Right lobe of liver (tissue), 6 donors: ENCODE measurements around the gene SUPT6H. TPM values are rescaled to one million over a fixed set of nuclear protein-coding genes. Genes with fewer than 3 reads are reported as not detected.

Source experiments
- ATAC-seq, 4 donors: fragments of 200-7000 bp; cut with Tn5 transposase; one replicate each; pipeline ENCODE4 v1.9.1; 2020; ENCODE audit warnings: mild to moderate bottlenecking in 4 of 4, moderate library complexity in 4 of 4
- DNase-seq, 3 donors: peaks; one replicate each; pipeline ENCODE4 v3.0.0-alpha.2; 2020
- H3K27ac ChIP-seq, 3 donors: fragments of 200-600 bp; one replicate each; pipeline ENCODE4 v1.8.0; 2022
- H3K27me3 ChIP-seq, 2 donors: fragments of 200-600 bp; one replicate each; pipeline ENCODE4 v1.8.0; 2022
- H3K36me3 ChIP-seq, 4 donors: fragments of 200-600 bp; sonication (generic) in 1 of 4; one replicate each; pipeline versions ENCODE4 v1.5.1 to v1.8.0; 2017 to 2022; ENCODE audit warnings: control low read depth in 1 of 4
- H3K4me1 ChIP-seq, 4 donors: fragments of 200-600 bp; sonication (generic) in 1 of 4; one replicate each; pipeline versions ENCODE4 v1.5.1 to v1.8.0; 2017 to 2022; ENCODE audit warnings: control low read depth in 1 of 4
- H3K4me3 ChIP-seq, 3 donors: fragments of 200-600 bp; one replicate each; pipeline ENCODE4 v1.8.0; 2022
- H3K9me3 ChIP-seq, 4 donors: fragments of 200-600 bp; sonication (generic) in 1 of 4; one replicate each; pipeline versions ENCODE4 v1.5.1 to v1.8.0; 2017 to 2022; ENCODE audit warnings: control low read depth in 1 of 4
- POLR2A ChIP-seq: fragments of 450-650 bp; IDR thresholded peaks from one replicate; pipeline ENCODE4 v1.6.1; 2017; ENCODE audit warnings: antibody characterized with exemption, mild to moderate bottlenecking
- WGBS: methylation state at CpG from one replicate; pipeline ENCODE4 v1.1.6; 2018; ENCODE audit warnings: low coverage, low lambda C conversion rate; ENCODE audit not compliant: insufficient coverage; ENCODE audit errors: missing lambda C conversion rate; 5-methylcytosine and 5-hydroxymethylcytosine counted together
- intact Hi-C, 2 donors: fragments of 100-400 bp; cut with DNase I; formaldehyde crosslinking; loops; one replicate each; pipeline versions ENCODE4 v1.11.2 to v1.14.1; 2022
- total RNA-seq, 6 experiments: library from RNA; depleted of rRNA in 2 of 6; stranded (reverse); fragments of >200 nt in 2 of 6; fragmentation: NEBNext Ultra II Directional in 3 of 6; extraction: Animal tissue kit (Norgen Biotek cat#: 25700) in 3 of 6; gene quantifications; one replicate each; pipeline versions ENCODE4 v1.1.0 to v1.2.4, GENCODE V29; 2016 to 2023
- TF ChIP-seq, protein P1 (sequence below), 4 donors: fragments of 200-600 bp in 3 of 4; fragments of 450-650 bp in 1 of 4; IDR thresholded peaks; one replicate each; pipeline versions ENCODE4 v1.5.1 to v1.8.0; 2016 to 2022; ENCODE audit warnings: antibody characterized with exemption in 4 of 4, mild to moderate bottlenecking in 2 of 4
- donor health status: DM: no; HTN: yes; CAD: no.
- donor health status: DM: no; HTN: no; CAD: no.
- donor health status: DM: no; HTN: no; CAD: no.
- donor health status: DM: no; HTN: yes; CAD: no.
- donor health status: DM: no; HTN: yes; CAD: no.

SUPT6H gene
- total RNA-seq, 6 experiments from 2014 or later: 28.8 to 38.0 (median 34.0) TPM

GRCh38 chr17:28712032-28712704 lies 50.2 kb downstream of the SUPT6H start:
- TF ChIP-seq, protein P1, sequence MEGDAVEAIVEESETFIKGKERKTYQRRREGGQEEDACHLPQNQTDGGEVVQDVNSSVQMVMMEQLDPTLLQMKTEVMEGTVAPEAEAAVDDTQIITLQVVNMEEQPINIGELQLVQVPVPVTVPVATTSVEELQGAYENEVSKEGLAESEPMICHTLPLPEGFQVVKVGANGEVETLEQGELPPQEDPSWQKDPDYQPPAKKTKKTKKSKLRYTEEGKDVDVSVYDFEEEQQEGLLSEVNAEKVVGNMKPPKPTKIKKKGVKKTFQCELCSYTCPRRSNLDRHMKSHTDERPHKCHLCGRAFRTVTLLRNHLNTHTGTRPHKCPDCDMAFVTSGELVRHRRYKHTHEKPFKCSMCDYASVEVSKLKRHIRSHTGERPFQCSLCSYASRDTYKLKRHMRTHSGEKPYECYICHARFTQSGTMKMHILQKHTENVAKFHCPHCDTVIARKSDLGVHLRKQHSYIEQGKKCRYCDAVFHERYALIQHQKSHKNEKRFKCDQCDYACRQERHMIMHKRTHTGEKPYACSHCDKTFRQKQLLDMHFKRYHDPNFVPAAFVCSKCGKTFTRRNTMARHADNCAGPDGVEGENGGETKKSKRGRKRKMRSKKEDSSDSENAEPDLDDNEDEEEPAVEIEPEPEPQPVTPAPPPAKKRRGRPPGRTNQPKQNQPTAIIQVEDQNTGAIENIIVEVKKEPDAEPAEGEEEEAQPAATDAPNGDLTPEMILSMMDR (IDR thresholded peaks at IDR 0.05): no peak
- no peak for TF ChIP-seq POLR2A
- ATAC-seq (peak in 3 of 4 donors; percentile 6 to 13 (median 9)), DNase-seq (peak in 2 of 3 donors; percentile 62 to 70)
- Histone ChIP-seq H3K9me3 (no peaks in the 10 kb centered on the region), H3K4me3 (peak overlapping the region; percentile 62 to 77 (median 64)), H3K27ac (peak overlapping the region in 2 of 3 donors; percentile 53 to 85), H3K4me1 (peaks cover 0 to 10% (median 2%) of the 10 kb centered on the region in 4 donors), H3K27me3 (no peaks in the 10 kb centered on the region), H3K36me3 (no peaks in the 10 kb centered on the region)
- intact Hi-C loops: no loop called here
- 49% methylated on average over 22 of the region's 34 CpGs for WGBS

GRCh38 chr17:28712705-28713415 lies 50.9 kb downstream of the SUPT6H start:
- DNase-seq (no peak), ATAC-seq (no peak)
- 73% methylated on average over 4 of the region's 7 CpGs for WGBS
- intact Hi-C loops: no loop called here
- Histone ChIP-seq H3K36me3 (no peaks in the 10 kb centered on the region), H3K4me3 (no peak overlapping the region), H3K27ac (no peak overlapping the region), H3K27me3 (no peaks in the 10 kb centered on the region), H3K9me3 (no peaks in the 10 kb centered on the region), H3K4me1 (peaks cover 0 to 10% (median 2%) of the 10 kb centered on the region in 4 donors)
- TF ChIP-seq POLR2A: no peak
- TF ChIP-seq, protein P1 (IDR thresholded peaks at IDR 0.05): no peak

DNA sequence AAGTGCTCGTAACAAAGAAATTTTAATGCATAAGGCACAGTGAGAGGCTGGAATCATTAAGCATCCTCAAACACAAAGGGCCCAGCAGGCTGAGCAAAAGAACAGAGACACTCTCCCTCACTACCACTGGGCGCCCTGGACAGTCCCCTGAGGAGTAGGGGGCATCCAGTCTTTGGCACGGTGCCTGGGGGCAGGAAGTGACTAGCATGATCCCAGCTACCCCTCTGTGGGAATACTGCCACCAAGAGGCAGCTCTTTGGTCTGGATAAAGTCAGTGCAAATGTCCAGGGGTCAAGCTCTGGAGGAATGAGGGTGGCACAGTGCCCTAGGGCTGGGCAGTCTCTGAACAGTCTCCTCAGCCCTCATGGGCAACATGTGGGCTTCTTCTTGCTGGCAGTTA lies 52.3 kb downstream of the SUPT6H start:
- DNase-seq (no peak), ATAC-seq (no peak)
- Histone ChIP-seq H3K27me3 (no peaks in the 10 kb centered on the region), H3K4me1 (peaks cover 0 to 10% (median 5%) of the 10 kb centered on the region in 4 donors), H3K4me3 (no peak overlapping the region), H3K27ac (no peak overlapping the region), H3K9me3 (no peaks in the 10 kb centered on the region), H3K36me3 (no peaks in the 10 kb centered on the region)
- intact Hi-C loops: no loop called here
- no peak for TF ChIP-seq POLR2A
- TF ChIP-seq, protein P1 (IDR thresholded peaks at IDR 0.05): no peak
- no CpG with 5 or more reads among the region's 3 CpGs for WGBS

DNA sequence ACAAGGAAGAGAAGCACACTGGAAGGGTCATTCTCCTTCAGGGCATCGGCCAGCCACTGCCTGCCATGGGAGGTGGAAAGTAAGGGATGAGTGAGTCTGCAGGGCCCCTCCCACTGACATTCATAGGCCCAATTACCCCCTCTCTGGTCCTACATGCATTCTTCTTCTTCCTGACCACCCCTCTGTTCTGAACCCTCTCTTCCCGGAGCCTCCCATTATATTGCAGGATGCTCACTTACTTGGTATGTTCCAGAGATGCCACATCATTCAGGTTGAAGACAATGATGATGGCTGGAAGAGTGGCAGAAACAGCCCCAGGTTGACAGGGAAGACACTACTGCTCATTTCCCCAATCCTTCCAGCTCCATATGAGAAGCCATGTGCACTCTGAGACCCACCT lies 53.2 kb downstream of the SUPT6H start:
- H3K4me3 ChIP-seq: no peak overlapping the region
- no peaks in the 10 kb centered on the region for H3K36me3 ChIP-seq
- ATAC-seq: no peak
- TF ChIP-seq, protein P1 (IDR thresholded peaks at IDR 0.05): no peak
- no peak for TF ChIP-seq POLR2A
- intact Hi-C loops: no loop called here
- 100% methylated on average over 1 of the region's 2 CpGs for WGBS
- no peak overlapping the region for H3K27ac ChIP-seq
- no peaks in the 10 kb centered on the region for H3K9me3 ChIP-seq
- peaks cover 0 to 10% (median 3%) of the 10 kb centered on the region in 4 donors for H3K4me1 ChIP-seq
- H3K27me3 ChIP-seq: no peaks in the 10 kb centered on the region
- DNase-seq: no peak
